ELF-1 (cell line): ENCODE results near the gene PTPRS.
"Not testable (repeated sequence)": the region's sequence is repeated elsewhere in the genome, so short reads cannot be mapped to it uniquely, and the experiment has no call there.

ENCODE experiments used
- DNase-seq: peaks from one replicate; pipeline ENCODE4 v3.0.0-alpha.2; 2016; ENCODE audit warnings: low read depth, low spot score

The PTPRS gene

DNA sequence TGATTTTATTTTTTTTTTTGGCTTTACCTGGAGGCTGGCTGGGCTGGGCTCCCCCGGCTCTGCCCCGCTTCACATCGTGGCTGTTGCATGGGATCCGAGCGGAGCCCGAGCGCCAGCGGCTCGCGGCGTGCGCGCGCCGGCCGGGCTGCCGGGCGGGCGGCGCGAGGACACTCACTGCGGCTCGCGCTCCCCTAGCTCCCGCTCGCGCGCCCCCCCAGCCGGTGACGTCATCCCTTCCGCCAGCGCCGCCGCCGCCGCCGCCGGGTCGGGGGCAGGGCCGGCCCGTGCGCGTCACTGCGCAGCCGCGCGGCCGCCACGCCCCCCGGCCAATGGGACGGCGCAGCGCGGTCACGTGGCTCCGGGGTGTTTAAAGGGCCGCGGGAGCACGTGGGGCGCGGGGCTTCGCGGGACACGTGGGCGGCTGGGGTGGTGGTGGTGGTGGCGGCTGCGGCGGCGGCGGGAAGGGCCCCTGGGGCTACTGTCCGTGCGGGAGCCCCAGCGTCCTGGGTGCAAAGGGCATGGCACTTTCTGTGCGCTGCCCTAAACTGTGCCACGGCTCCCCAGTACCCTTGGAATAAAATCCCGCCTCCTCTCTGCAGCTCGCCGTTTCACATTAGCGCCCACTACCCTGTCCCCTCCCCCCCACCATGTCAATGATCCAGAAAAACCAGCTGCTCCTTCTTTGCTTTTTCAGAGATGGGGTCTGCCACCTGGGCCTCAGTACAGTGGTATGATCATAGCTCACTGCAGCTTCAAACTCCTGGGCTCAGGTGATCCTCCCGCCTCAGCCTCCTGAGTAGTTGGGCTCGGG is at the start of gene PTPRS:
Gene PTPRS (minus strand): TSS at position 176 of the 811 bp plus-strand sequence. CDS start 54,672 bp downstream, outside the sequence.
- DNase-seq = peak; percentile 86

DNA sequence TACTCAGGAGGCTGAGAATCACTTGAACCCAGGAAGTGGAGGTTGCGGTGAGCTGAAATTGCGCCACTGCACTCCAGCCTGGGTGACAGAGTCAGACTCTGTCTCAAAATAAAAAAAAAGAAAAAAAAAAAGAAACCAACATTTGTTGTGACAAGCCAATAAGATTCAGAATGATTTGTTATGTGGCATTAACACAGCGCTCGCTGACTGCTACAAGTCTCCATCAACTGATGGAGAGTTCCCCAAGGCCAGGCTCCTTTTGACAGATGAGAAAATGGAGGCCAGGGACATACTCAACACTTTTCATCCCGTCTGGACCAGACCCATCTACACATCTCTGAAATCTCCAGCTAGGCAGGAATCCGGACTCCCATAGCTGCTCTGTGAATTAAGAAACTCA is 48.7 kb upstream of the PTPRS start:
- no peak for DNase-seq

GRCh38 chr19:5387472-5387871 is 46.9 kb upstream of the PTPRS start:
- no peak for DNase-seq

GRCh38 chr19:5386841-5387240 is 46.2 kb upstream of the PTPRS start:
- DNase-seq = no peak

- not testable (repeated sequence) for DNase-seq
These were observed 40.6 kb upstream of the PTPRS start for GRCh38 chr19:5381197-5381596.

DNA sequence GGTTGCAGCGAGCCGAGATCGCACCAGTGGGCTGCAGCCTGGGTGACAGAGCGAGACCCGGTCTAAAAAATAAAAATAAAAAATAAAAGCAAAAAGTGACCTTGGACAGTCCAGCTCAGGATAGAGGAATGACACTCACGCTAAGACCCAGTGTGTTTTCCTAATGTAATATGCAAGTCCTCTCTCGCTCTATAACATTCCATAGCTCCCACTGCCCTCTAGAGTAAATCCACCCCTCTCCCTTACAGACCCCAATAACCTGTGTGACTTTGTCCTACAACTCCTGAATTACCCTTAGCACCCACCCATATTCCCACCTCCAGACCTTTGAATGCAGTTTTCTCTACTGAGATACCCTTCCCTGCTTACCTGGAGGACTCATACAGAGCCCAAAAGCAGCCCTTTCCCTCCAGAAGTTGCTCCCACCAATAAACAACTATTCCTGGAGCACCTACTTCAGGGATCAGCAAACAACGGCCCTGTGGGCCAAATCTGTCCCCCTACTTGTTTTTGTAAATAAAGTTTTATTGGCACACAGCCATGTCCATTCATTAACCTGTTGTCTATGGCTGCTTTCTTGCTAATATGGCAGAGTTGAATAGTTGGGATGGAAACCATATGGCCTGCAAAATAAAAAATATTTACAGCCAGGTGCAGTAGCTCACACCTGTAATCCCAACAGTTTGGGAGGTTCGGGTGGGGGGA is 39.8 kb upstream of the PTPRS start:
- DNase-seq = no peak

DNA sequence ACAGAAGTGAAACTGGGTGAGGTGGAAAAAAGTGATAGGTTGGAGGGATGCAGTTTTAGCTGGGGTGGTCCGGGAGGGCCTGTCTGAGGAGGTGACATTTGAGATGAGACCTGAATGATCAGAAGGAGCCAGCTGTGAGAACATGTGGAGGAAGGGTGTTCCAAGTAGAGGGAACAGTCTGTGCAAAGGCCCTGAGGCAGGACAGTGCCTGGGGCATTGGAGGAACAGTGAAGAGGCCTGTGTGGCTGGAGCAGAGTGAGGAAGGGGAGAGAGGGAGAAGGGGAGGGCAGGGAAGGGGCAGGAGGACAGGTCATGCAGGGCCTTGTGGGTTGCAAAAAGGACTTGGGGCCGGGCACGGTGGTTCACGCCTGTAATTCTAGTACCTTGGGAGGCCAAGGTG is 36.3 kb upstream of the PTPRS start:
- no peak for DNase-seq

DNA sequence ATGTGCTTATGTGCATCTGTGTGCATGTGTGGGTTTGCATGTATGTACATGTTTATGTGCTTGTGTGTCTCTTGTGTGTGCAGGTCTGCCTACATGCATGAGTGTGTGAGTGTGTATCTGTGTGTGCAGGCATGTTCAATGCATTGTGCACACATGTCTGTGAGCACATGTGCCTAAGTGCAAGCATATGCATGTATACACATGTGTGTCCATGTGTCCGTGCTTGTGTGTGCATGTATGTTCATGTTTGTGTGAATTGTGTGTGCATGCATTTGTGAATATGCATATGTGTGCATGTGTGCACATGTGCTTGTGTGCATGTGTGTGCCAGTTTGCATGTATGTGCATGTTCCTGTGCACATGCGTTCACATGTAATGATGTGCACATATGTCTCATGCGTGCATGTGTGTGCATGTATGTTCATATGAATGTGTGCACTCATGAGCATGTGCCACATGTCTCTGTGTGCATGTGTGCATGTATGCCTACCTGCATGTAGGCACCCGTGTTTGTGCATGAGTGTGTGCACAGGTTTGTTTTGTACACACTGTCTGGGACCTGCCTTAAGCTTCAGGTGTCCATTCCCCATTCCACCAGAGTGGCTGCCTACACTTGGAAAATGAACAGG is 32.1 kb upstream of the PTPRS start:
- DNase-seq = no peak

GRCh38 chr19:5369962-5370367 is 29.4 kb upstream of the PTPRS start:
- DNase-seq = peak; percentile 86

GRCh38 chr19:5369304-5369703 is 28.7 kb upstream of the PTPRS start:
- no peak for DNase-seq

GRCh38 chr19:5367530-5368133 is 27.0 kb upstream of the PTPRS start:
- DNase-seq = no peak

DNA sequence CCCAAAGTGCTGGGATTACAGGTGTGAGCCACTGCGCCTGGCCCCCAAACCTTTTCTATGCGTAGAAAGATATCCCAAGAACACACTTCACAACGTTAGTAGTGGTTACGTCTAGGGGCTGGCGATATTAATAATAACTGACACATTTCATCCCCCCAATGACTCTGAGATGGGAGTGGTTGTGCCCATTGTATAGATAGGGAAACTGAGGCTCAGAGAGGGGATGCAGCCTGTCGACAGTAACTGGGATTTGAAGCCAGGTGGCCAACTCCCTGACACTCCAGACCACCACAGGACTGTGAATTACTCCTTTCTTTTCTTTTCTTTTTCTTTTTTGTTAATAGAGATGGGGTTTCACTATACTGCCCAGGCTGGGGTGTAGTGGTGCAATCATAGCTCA is 25.3 kb upstream of the PTPRS start:
- no peak for DNase-seq

DNA sequence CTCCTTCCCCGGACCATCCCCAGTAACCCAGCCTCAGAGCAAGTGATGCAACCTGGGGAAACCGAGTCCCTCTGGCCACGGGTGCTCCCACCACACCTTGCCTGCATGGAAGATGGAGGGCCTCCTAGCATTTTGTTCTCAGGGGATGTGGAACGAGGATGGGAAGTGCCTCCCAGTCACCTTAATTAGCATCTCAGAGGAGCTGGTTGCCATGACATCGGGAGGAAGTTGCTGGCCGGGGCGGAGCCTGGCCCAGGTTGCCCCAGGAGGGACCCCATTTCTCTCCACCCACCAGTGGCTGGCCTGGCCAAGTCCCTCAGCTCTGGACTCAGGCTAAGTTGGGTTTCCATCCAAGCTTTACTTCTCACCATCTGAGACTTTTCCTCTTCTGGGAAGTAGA is 24.1 kb upstream of the PTPRS start:
- peak; percentile 33 for DNase-seq

DNA sequence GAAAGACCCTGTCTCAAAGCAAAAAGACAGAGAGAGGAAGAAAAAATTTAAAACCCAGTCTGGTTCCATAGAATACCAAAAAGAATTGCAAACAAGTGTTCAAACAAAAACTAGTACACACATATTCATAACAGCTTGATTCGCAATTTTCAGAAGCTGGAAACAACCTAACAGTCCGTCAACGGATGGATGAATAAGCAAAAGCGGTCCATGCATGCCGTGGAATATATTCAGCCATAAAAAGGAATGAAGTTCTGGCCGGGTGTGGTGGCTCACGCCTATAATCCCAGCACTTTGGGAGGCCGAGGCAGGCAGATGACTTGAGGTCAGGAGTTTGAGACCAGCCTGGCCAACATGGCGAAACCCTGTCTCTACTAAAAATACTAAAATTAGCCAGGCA is 21.2 kb upstream of the PTPRS start:
- not testable (repeated sequence) for DNase-seq

GRCh38 chr19:5361407-5361806 is 20.8 kb upstream of the PTPRS start:
- no peak for DNase-seq

GRCh38 chr19:5360003-5360780 is 19.6 kb upstream of the PTPRS start:
- DNase-seq = no peak

- peak; percentile 32 for DNase-seq
These were observed 17.7 kb upstream of the PTPRS start for GRCh38 chr19:5358173-5358800.

DNA sequence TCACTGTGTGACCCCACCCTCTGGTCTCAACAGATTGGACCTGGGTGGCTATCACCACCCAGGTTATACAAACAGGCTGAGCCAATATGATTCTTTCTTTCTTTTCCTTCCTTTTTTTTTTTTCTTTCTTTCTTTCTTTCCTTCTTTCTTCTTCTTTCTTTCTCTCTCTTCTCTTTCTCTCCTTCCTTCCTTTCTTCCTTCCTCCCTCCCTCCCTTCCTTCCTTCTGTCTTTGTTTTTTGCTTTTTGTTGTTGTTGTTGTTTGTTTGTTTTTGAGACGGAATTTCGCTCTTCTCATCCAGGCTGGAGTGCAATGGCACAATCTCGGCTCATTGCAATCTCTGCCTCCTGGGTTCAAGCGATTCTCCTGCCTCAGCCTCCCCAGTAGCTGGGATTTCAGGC is 17.0 kb upstream of the PTPRS start:
- DNase-seq = no peak

GRCh38 chr19:5356918-5357317 is 16.3 kb upstream of the PTPRS start:
- DNase-seq = no peak

DNA sequence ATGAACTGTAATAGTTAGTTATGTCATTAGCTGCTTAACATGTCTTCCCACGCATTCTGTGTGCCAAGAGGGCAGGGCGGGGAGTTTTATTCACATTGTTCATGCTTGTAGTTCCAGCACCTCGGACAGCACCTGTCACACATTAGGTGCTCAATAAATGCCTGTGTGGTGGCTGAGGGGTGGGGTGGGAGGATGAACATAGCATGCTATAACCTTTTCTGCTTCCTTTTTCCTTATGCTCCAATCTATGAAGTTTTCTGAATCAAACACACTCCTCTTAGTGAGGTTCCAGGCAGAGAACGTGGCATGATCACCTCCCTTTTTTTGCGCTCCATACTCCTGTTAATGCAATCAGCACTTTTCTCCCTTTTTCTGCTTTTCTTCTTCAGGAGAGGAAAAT is 15.8 kb upstream of the PTPRS start:
- no peak for DNase-seq

DNA sequence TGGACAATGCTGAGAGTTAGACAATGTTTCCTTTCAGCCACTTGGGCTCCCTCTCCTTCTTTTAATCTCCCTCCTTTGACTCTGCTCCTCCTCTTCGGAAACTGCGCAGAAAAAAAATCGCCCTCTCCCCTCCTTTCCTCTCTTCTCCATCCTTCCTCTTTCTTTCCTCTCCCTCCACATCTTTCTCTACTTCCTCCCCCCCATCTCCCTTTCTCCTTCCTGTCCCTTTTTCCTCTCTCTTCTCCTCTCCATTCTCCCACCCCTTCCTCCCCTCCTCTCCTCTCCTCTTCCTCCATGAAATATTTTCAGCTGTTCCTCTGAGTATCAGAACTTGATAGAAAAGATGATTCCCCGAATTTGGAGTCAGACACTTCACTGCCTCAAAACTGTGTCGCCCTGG is 15.1 kb upstream of the PTPRS start:
- DNase-seq = no peak
